ENCODE measurements around the gene GPC6. TPM values are rescaled to one million over a fixed set of nuclear protein-coding genes. Genes with fewer than 3 reads are reported as not detected.

Gene GPC6
- total RNA-seq, 2 experiments from 2014 or later: not detected

DNA sequence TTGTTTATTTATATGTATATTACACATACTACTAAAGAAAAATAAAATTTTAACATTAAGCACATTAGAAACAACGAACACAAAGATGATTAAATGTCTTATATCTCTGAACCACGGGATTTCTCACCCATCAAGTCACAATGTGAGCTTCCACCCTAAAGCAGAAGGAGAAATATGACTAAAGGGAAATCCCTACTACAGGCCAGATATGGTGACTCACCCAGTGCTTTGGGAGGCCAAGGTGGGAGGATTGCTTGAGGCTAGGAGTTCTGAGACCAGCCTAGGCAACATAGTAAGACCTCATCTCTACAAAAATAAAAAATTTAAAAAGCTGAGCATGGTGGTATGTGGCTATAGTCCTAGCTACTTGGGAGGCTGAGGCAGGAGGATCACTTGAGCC lies 1228.3 kb downstream of the GPC6 start:
- Histone ChIP-seq H3K9me2 (ENCODE audit: insufficient read depth, low read length) (no peaks in the 10 kb centered on the region), H3K4me1 (ENCODE audit: insufficient read depth, low read length, poor library complexity, severe bottlenecking) (no peaks in the 10 kb centered on the region), H3K9me3 (ENCODE audit: low read length) (no peaks in the 10 kb centered on the region), H4K20me1 (ENCODE audit: insufficient read depth, low read length) (no peaks in the 10 kb centered on the region), H3K4me3 (ENCODE audit: low read depth, low read length, poor library complexity, severe bottlenecking) (no peak overlapping the region), H3K79me2 (ENCODE audit: insufficient read depth, low read depth, low read length) (no peaks in the 10 kb centered on the region), H3K4me2 (ENCODE audit: low read length) (no peak overlapping the region), H3K36me3 (ENCODE audit: insufficient read depth, low read length) (no peaks in the 10 kb centered on the region), H3K27ac (ENCODE audit: low read depth, low read length, poor library complexity, severe bottlenecking) (no peak overlapping the region), H2AFZ (ENCODE audit: low read length) (no peak overlapping the region)
- intact Hi-C loops (cut with micrococcal nuclease; ENCODE audit: unreplicated experiment): no loop called here
- CTCF ChIA-PET (ENCODE audit: unreplicated experiment): no interaction called here
- POLR2A ChIA-PET: interaction anchor here (0.6 kb wide), 1 partner anchor 1075 kb away, joined by 3 read pairs; no protein-coding TSS in a partner anchor
- BruUV-seq (replicated peaks): no TSS peak
- no peak for TF ChIP-seq EZH2phosphoT487 (IDR thresholded peaks at IDR 0.05; ENCODE audit: borderline replicate concordance, low read depth, low read length)
- TF ChIP-seq, protein P1, sequence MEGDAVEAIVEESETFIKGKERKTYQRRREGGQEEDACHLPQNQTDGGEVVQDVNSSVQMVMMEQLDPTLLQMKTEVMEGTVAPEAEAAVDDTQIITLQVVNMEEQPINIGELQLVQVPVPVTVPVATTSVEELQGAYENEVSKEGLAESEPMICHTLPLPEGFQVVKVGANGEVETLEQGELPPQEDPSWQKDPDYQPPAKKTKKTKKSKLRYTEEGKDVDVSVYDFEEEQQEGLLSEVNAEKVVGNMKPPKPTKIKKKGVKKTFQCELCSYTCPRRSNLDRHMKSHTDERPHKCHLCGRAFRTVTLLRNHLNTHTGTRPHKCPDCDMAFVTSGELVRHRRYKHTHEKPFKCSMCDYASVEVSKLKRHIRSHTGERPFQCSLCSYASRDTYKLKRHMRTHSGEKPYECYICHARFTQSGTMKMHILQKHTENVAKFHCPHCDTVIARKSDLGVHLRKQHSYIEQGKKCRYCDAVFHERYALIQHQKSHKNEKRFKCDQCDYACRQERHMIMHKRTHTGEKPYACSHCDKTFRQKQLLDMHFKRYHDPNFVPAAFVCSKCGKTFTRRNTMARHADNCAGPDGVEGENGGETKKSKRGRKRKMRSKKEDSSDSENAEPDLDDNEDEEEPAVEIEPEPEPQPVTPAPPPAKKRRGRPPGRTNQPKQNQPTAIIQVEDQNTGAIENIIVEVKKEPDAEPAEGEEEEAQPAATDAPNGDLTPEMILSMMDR (conservative IDR thresholded peaks at IDR 0.05; ENCODE audit: low read length): no peak
- no peak for DNase-seq (ENCODE audit: low spot score)

DNA sequence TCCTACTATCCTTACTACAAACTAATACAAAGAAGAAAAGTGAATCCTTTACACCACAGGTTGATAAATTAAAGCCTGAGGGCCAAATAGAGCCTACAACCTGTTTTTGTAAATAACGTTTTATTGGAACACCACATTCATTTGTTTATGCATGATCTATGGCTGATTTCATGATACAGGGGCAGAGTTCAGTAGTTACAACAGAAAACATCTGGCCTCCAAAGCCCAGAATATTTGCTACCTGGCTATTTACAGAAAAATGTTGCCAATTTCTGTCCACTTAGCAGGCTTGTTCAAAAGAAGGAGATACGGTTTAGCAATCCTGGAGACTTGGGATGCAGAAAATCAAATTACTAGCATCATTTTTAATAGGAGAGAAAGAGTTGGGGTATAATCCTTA lies 1228.8 kb downstream of the GPC6 start:
- intact Hi-C loops (cut with micrococcal nuclease; ENCODE audit: unreplicated experiment): no loop called here
- Histone ChIP-seq H2AFZ (ENCODE audit: low read length) (no peak overlapping the region), H4K20me1 (ENCODE audit: insufficient read depth, low read length) (no peaks in the 10 kb centered on the region), H3K9me2 (ENCODE audit: insufficient read depth, low read length) (no peaks in the 10 kb centered on the region), H3K36me3 (ENCODE audit: insufficient read depth, low read length) (no peaks in the 10 kb centered on the region), H3K27ac (ENCODE audit: low read depth, low read length, poor library complexity, severe bottlenecking) (no peak overlapping the region), H3K4me3 (ENCODE audit: low read depth, low read length, poor library complexity, severe bottlenecking) (no peak overlapping the region), H3K79me2 (ENCODE audit: insufficient read depth, low read depth, low read length) (no peaks in the 10 kb centered on the region), H3K4me1 (ENCODE audit: insufficient read depth, low read length, poor library complexity, severe bottlenecking) (no peaks in the 10 kb centered on the region), H3K9me3 (ENCODE audit: low read length) (no peaks in the 10 kb centered on the region), H3K4me2 (ENCODE audit: low read length) (no peak overlapping the region)
- DNase-seq (ENCODE audit: low spot score): no peak
- ChIA-PET POLR2A (interaction anchor here (0.6 kb wide), 1 partner anchor 1074 kb away, joined by 3 read pairs; no protein-coding TSS in a partner anchor), CTCF (ENCODE audit: unreplicated experiment) (no interaction called here)
- TF ChIP-seq, protein P1 (conservative IDR thresholded peaks at IDR 0.05; ENCODE audit: low read length): no peak
- TF ChIP-seq EZH2phosphoT487 (IDR thresholded peaks at IDR 0.05; ENCODE audit: borderline replicate concordance, low read depth, low read length): no peak
- no TSS peak for BruUV-seq (replicated peaks)

Small RNA genes lying within 50 kb of the gene (small RNA-seq; reads per million reads assigned to genes)
- 0.16 reads per million for gene RNA5SP35

Measured in OCI-LY7 (cell line).